Astrocyte (in vitro differentiated cells and primary cell): ENCODE measurements around the gene SPESP1. TPM values are rescaled to one million over a fixed set of nuclear protein-coding genes. Genes with fewer than 3 reads are reported as not detected.

ENCODE experiments used
- DNase-seq: peaks from one replicate; pipeline ENCODE4 v3.0.0-alpha.2; 2010; ENCODE audit warnings: low read depth
- FAIRE-seq: peaks from 2 replicates; lab custom pipeline; 2011; peaks lifted over from hg19 to GRCh38; lab: Jason Lieb, UNC
- H2AFZ ChIP-seq: 2 replicates; pipeline ENCODE4 v1.6.0; 2012; ENCODE audit warnings: low read depth, low read length, inconsistent platforms
- H3K27ac ChIP-seq: 2 replicates; pipeline ENCODE4 v1.5.1; 2011; ENCODE audit warnings: low read depth, low read length, inconsistent platforms
- H3K27me3 ChIP-seq: 2 replicates; pipeline ENCODE4 v1.6.0; 2011; ENCODE audit warnings: low read length, inconsistent platforms; ENCODE audit not compliant: insufficient read depth
- H3K36me3 ChIP-seq: 2 replicates; pipeline ENCODE4 v1.5.1; 2011; ENCODE audit warnings: low read length, inconsistent platforms; ENCODE audit not compliant: insufficient read depth
- H3K4me1 ChIP-seq: 2 replicates; pipeline ENCODE4 v1.5.1; 2011; ENCODE audit warnings: low read length, inconsistent platforms; ENCODE audit not compliant: insufficient read depth
- H3K4me2 ChIP-seq: 2 replicates; pipeline ENCODE4 v1.6.0; 2012; ENCODE audit warnings: low read length, inconsistent platforms
- H3K4me3 ChIP-seq: 2 replicates; pipeline ENCODE4 v1.5.1; 2011; ENCODE audit warnings: low read depth, mild to moderate bottlenecking, low read length, inconsistent platforms; ENCODE audit not compliant: insufficient read depth
- H3K79me2 ChIP-seq: 2 replicates; pipeline ENCODE4 v1.6.0; 2012; ENCODE audit warnings: mild to moderate bottlenecking, low read length, inconsistent platforms; ENCODE audit not compliant: insufficient read depth
- H3K9ac ChIP-seq: 2 replicates; pipeline ENCODE4 v1.6.0; 2012; ENCODE audit warnings: mild to moderate bottlenecking, low read length, inconsistent platforms
- H3K9me3 ChIP-seq: 2 replicates; pipeline ENCODE4 v1.5.1; 2012; ENCODE audit warnings: low read depth, mild to moderate bottlenecking, low read length, inconsistent platforms; ENCODE audit not compliant: insufficient read depth
- H4K20me1 ChIP-seq: 2 replicates; pipeline ENCODE4 v1.6.0; 2012; ENCODE audit warnings: low read length, inconsistent platforms; ENCODE audit not compliant: insufficient read depth
- H3K27ac Mint-ChIP-seq: one replicate; pipeline ENCODE4 v1.8.0; 2021; ENCODE audit warnings: mild to moderate bottlenecking, mixed read lengths; ENCODE audit not compliant: unreplicated experiment
- H3K27me3 Mint-ChIP-seq: one replicate; pipeline ENCODE4 v1.8.0; 2021; ENCODE audit warnings: low read depth, mixed read lengths; ENCODE audit not compliant: unreplicated experiment
- H3K36me3 Mint-ChIP-seq: one replicate; pipeline ENCODE4 v1.8.0; 2021; ENCODE audit warnings: low read depth, mixed read lengths; ENCODE audit not compliant: unreplicated experiment
- H3K4me1 Mint-ChIP-seq: one replicate; pipeline ENCODE4 v1.8.0; 2021; ENCODE audit warnings: low read depth, mixed read lengths; ENCODE audit not compliant: unreplicated experiment
- H3K4me3 Mint-ChIP-seq: one replicate; pipeline ENCODE4 v1.8.0; 2021; ENCODE audit warnings: mild to moderate bottlenecking, moderate library complexity, mixed read lengths; ENCODE audit not compliant: unreplicated experiment
- H3K9me3 Mint-ChIP-seq: one replicate; pipeline ENCODE4 v1.8.0; 2021; ENCODE audit warnings: mild to moderate bottlenecking, mixed read lengths; ENCODE audit not compliant: unreplicated experiment
- EZH2 ChIP-seq: IDR thresholded peaks from 2 replicates; pipeline ENCODE4 v1.6.1; 2012; ENCODE audit warnings: mild to moderate bottlenecking, low read length, inconsistent platforms; ENCODE audit not compliant: insufficient read depth
- total RNA-seq: library from RNA; stranded (reverse); gene quantifications from 2 replicates; pipeline ENCODE4 v1.2.1, GENCODE V29; 2021
- TF ChIP-seq, protein P1 (sequence below): IDR thresholded peaks from 2 replicates; pipeline ENCODE4 v1.5.1; 2011; ENCODE audit warnings: low read depth, mild to moderate bottlenecking, inconsistent platforms, low read length, moderate library complexity; ENCODE audit not compliant: insufficient read depth

Gene SPESP1
- total RNA-seq, 1 donor from 2014 or later, result not detected

- FAIRE-seq, result no peak
- H3K27ac Mint-ChIP-seq, result no peak overlapping the region
Observed at GRCh38 chr15:68933001-68933400, 2.7 kb downstream of the SPESP1 start.

GRCh38 chr15:68934341-68934740, 4.0 kb downstream of the SPESP1 start:
- Histone ChIP-seq H3K27ac (no peak overlapping the region), H3K4me1 (no peaks in the 10 kb centered on the region), H4K20me1 (no peaks in the 10 kb centered on the region), H3K79me2 (no peaks in the 10 kb centered on the region), H3K9me3 (peaks cover 6% of the 10 kb centered on the region), H2AFZ (no peak overlapping the region), H3K4me2 (no peak overlapping the region), H3K9ac (no peak overlapping the region), H3K36me3 (no peaks in the 10 kb centered on the region), H3K27me3 (peaks cover 7% of the 10 kb centered on the region), H3K4me3 (no peak overlapping the region)
- H3K9me3 Mint-ChIP-seq, result peaks cover 3% of the 10 kb centered on the region
- no peak overlapping the region for H3K27ac Mint-ChIP-seq
- DNase-seq, result no peak
- peaks cover 3% of the 10 kb centered on the region for H3K27me3 Mint-ChIP-seq
- no peak for FAIRE-seq
- no peaks in the 10 kb centered on the region for H3K4me1 Mint-ChIP-seq
- no peak overlapping the region for H3K4me3 Mint-ChIP-seq
- TF ChIP-seq, protein P1, sequence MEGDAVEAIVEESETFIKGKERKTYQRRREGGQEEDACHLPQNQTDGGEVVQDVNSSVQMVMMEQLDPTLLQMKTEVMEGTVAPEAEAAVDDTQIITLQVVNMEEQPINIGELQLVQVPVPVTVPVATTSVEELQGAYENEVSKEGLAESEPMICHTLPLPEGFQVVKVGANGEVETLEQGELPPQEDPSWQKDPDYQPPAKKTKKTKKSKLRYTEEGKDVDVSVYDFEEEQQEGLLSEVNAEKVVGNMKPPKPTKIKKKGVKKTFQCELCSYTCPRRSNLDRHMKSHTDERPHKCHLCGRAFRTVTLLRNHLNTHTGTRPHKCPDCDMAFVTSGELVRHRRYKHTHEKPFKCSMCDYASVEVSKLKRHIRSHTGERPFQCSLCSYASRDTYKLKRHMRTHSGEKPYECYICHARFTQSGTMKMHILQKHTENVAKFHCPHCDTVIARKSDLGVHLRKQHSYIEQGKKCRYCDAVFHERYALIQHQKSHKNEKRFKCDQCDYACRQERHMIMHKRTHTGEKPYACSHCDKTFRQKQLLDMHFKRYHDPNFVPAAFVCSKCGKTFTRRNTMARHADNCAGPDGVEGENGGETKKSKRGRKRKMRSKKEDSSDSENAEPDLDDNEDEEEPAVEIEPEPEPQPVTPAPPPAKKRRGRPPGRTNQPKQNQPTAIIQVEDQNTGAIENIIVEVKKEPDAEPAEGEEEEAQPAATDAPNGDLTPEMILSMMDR, result no peak
- no peak for TF ChIP-seq EZH2
- no peaks in the 10 kb centered on the region for H3K36me3 Mint-ChIP-seq

More at GRCh38 chr15:68933001-68933400, 2.7 kb downstream of the SPESP1 start:
- Histone ChIP-seq H3K27ac (no peak overlapping the region), H4K20me1 (no peaks in the 10 kb centered on the region), H3K9me3 (peaks cover 6% of the 10 kb centered on the region), H3K79me2 (no peaks in the 10 kb centered on the region), H2AFZ (no peak overlapping the region), H3K4me3 (no peak overlapping the region), H3K4me1 (no peaks in the 10 kb centered on the region), H3K36me3 (no peaks in the 10 kb centered on the region), H3K4me2 (no peak overlapping the region), H3K9ac (no peak overlapping the region), H3K27me3 (no peaks in the 10 kb centered on the region)
- Mint-ChIP-seq H3K27me3 (peaks cover 3% of the 10 kb centered on the region), H3K4me1 (no peaks in the 10 kb centered on the region), H3K4me3 (no peak overlapping the region), H3K9me3 (peaks cover 3% of the 10 kb centered on the region), H3K36me3 (no peaks in the 10 kb centered on the region)
- no peak for DNase-seq
- TF ChIP-seq EZH2, result no peak
- TF ChIP-seq, protein P1, result no peak

- H3K9ac ChIP-seq, result no peak overlapping the region
- no peak overlapping the region for H3K27ac ChIP-seq
- DNase-seq (no peak), FAIRE-seq (no peak)
- H3K79me2 ChIP-seq, result no peaks in the 10 kb centered on the region
- no peaks in the 10 kb centered on the region for H3K9me3 ChIP-seq
- no peaks in the 10 kb centered on the region for H3K4me1 Mint-ChIP-seq
- H3K36me3 ChIP-seq, result no peaks in the 10 kb centered on the region
- no peaks in the 10 kb centered on the region for H3K36me3 Mint-ChIP-seq
- H3K27ac Mint-ChIP-seq, result no peak overlapping the region
- no peaks in the 10 kb centered on the region for H3K4me1 ChIP-seq
- H3K4me3 ChIP-seq, result no peak overlapping the region
- peaks cover 7% of the 10 kb centered on the region for H3K27me3 ChIP-seq
- no peaks in the 10 kb centered on the region for H3K9me3 Mint-ChIP-seq
- no peak overlapping the region for H3K4me2 ChIP-seq
- H4K20me1 ChIP-seq, result no peaks in the 10 kb centered on the region
- no peak overlapping the region for H2AFZ ChIP-seq
- H3K27me3 Mint-ChIP-seq, result peaks cover 3% of the 10 kb centered on the region
- no peak for TF ChIP-seq EZH2
- TF ChIP-seq, protein P1, result no peak
- H3K4me3 Mint-ChIP-seq, result no peak overlapping the region
Observed at GRCh38 chr15:68935400-68935937, 5.1 kb downstream of the SPESP1 start.
